ENCODE measurements around the gene POLDIP3. TPM values are rescaled to one million over a fixed set of nuclear protein-coding genes. Genes with fewer than 3 reads are reported as not detected.
A peak's percentile ranks its signal among the peaks of the same experiment; 100 is the strongest.

Gene POLDIP3
- total and polyA plus RNA-seq, 2 donors (not counting 3 experiments of a cell fraction or from before 2014, with no cell fraction given), result 29.3 to 60.4 TPM

DNA sequence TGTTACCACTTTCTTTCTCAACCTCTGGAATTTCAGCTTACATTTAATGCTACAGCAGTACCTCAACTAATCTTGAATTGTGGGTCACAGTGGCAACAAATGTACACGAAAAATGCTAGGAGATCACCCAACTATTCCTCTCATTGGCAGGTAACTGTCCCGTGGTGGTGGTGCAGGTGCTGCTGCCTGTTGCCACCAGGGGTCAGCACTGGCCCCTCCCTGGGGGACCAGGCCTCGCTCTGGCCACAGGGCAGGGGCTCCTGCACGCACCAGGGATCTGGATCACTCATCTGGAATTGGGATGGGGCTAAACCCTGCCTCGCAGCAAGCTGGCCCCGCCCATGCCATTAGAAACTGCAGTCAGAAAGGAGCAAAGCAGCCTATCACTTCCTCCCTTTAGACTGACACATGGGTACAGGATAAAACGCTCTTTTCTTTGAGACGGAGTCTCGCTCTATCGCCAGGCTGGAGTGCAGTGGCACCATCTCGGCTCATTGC, 6.9 kb upstream of the POLDIP3 start:
- CTCF ChIA-PET, result interaction anchor here (0.7 to 4.2 kb wide), 19 partner anchors 10 to 607 kb away, joined by 3 to 40 read pairs (median 4); partner anchors contain the start of gene CYB5R3
- Histone ChIP-seq H2AFZ (ENCODE audit: low read depth, low read length) (no peak overlapping the region), H3K9me3 (replicated peaks; ENCODE audit: control insufficient read depth, insufficient read depth, low read length) (no peaks in the 10 kb centered on the region), H3K9ac (replicated peaks; ENCODE audit: extremely low read depth, insufficient read depth, low read length) (no peak overlapping the region), H3K27me3 (ENCODE audit: control insufficient read depth in 2 of 2, insufficient read depth in 2 of 2, low read length in 2 of 2) (no peaks in the 10 kb centered on the region), H4K20me1 (replicated peaks; ENCODE audit: control insufficient read depth, extremely low read depth, insufficient read depth, low read length) (no peaks in the 10 kb centered on the region), H3K79me2 (ENCODE audit: control insufficient read depth, insufficient read depth, low read length) (no peaks in the 10 kb centered on the region), H3K4me3 (replicated peaks in 1 of 3; ENCODE audit: insufficient read depth in 1 of 3, low read depth in 1 of 3, low read length in 3 of 3) (no peak overlapping the region), H3K4me2 (ENCODE audit: insufficient read depth, low read length) (no peak overlapping the region), H3K9me1 (replicated peaks; ENCODE audit: control insufficient read depth, extremely low read depth, insufficient read depth, low read length) (no peaks in the 10 kb centered on the region), H3K27ac (ENCODE audit: insufficient read depth, low read depth, low read length) (no peak overlapping the region), H3K4me1 (ENCODE audit: control insufficient read depth, extremely low read depth, insufficient read depth, low read length) (no peaks in the 10 kb centered on the region), H3K36me3 (ENCODE audit: control insufficient read depth in 2 of 2, extremely low read depth in 1 of 2, insufficient read depth in 2 of 2, low read length in 2 of 2) (peaks cover 6 to 19% of the 10 kb centered on the region in 2 experiments)
- no TSS peak for BruUV-seq (replicated peaks)
- DNase-seq (ENCODE audit: low read depth, low spot score) (peak; percentile 51), FAIRE-seq (peak; percentile 74)
- no peak for TF ChIP-seq POLR2AphosphoS5 (IDR thresholded peaks at IDR 0.05; ENCODE audit: insufficient read depth, low read depth, low read length)
- TF ChIP-seq CTCF (IDR thresholded peaks at IDR 0.05; ENCODE audit: extremely low read depth in 1 of 2, insufficient read depth in 1 of 2, low read depth in 1 of 2, low read length in 2 of 2), result peak; percentile 92 to 94
- no peak for TF ChIP-seq GATA2 (IDR thresholded peaks at IDR 0.05; ENCODE audit: insufficient read depth, insufficient read length, low read depth, low read length)
- POLR2A ChIA-PET, result no interaction called here
- dilution Hi-C loops (cut with MboI; ENCODE audit: extremely low pct_ligation_motif_present, low sequenced_read_pairs) (no loop called here), intact Hi-C loops (cut with micrococcal nuclease) (loop anchor here (1.0 kb wide), 4 partner anchors 28 to 469 kb away; partner anchors contain the start of gene CYB5R3)

GRCh38 chr22:42620084-42620483, 5.4 kb upstream of the POLDIP3 start:
- Histone ChIP-seq H3K4me3 (replicated peaks in 1 of 3; ENCODE audit: insufficient read depth in 1 of 3, low read depth in 1 of 3, low read length in 3 of 3) (no peak overlapping the region), H3K4me1 (ENCODE audit: control insufficient read depth, extremely low read depth, insufficient read depth, low read length) (peaks cover 4% of the 10 kb centered on the region), H2AFZ (ENCODE audit: low read depth, low read length) (no peak overlapping the region), H3K9me1 (replicated peaks; ENCODE audit: control insufficient read depth, extremely low read depth, insufficient read depth, low read length) (no peaks in the 10 kb centered on the region), H3K36me3 (ENCODE audit: control insufficient read depth in 2 of 2, extremely low read depth in 1 of 2, insufficient read depth in 2 of 2, low read length in 2 of 2) (peaks cover 2 to 13% of the 10 kb centered on the region in 2 experiments), H3K27ac (ENCODE audit: insufficient read depth, low read depth, low read length) (no peak overlapping the region), H3K9me3 (replicated peaks; ENCODE audit: control insufficient read depth, insufficient read depth, low read length) (no peaks in the 10 kb centered on the region), H3K9ac (replicated peaks; ENCODE audit: extremely low read depth, insufficient read depth, low read length) (no peak overlapping the region), H4K20me1 (replicated peaks; ENCODE audit: control insufficient read depth, extremely low read depth, insufficient read depth, low read length) (no peaks in the 10 kb centered on the region), H3K27me3 (ENCODE audit: control insufficient read depth in 2 of 2, insufficient read depth in 2 of 2, low read length in 2 of 2) (no peaks in the 10 kb centered on the region), H3K79me2 (ENCODE audit: control insufficient read depth, insufficient read depth, low read length) (no peaks in the 10 kb centered on the region), H3K4me2 (ENCODE audit: insufficient read depth, low read length) (no peak overlapping the region)
- ChIA-PET CTCF (interaction anchor here (1.7 to 4.2 kb wide), 4 partner anchors 12 to 470 kb away, joined by 4 to 40 read pairs (median 16); partner anchors contain the start of gene CYB5R3), POLR2A (no interaction called here)
- no peak for FAIRE-seq
- TF ChIP-seq, protein P1, sequence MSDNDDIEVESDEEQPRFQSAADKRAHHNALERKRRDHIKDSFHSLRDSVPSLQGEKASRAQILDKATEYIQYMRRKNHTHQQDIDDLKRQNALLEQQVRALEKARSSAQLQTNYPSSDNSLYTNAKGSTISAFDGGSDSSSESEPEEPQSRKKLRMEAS (IDR thresholded peaks at IDR 0.05; ENCODE audit: insufficient read depth, insufficient read length), result no peak
- no peak for TF ChIP-seq POLR2AphosphoS5 (IDR thresholded peaks at IDR 0.05; ENCODE audit: insufficient read depth, low read depth, low read length)
- TF ChIP-seq POLR2A (IDR thresholded peaks at IDR 0.05; ENCODE audit: low read depth, low read length), result no peak
- no peak for TF ChIP-seq EZH2 (IDR thresholded peaks at IDR 0.05; ENCODE audit: borderline replicate concordance, low read depth, low read length, severe bottlenecking)
- no peak for TF ChIP-seq JUN (IDR thresholded peaks at IDR 0.05; ENCODE audit: borderline replicate concordance, insufficient read depth, insufficient read length, low read depth)
- no peak for TF ChIP-seq MYC (IDR thresholded peaks at IDR 0.05; ENCODE audit: low read depth, low read length)
- TF ChIP-seq CTCF (IDR thresholded peaks at IDR 0.05; ENCODE audit: extremely low read depth in 1 of 2, insufficient read depth in 1 of 2, low read depth in 1 of 2, low read length in 2 of 2), result no peak
- TF ChIP-seq FOS (IDR thresholded peaks at IDR 0.05; ENCODE audit: borderline replicate concordance, insufficient read depth, low read length), result no peak
- no peak for TF ChIP-seq GATA2 (IDR thresholded peaks at IDR 0.05; ENCODE audit: insufficient read depth, insufficient read length, low read depth, low read length)
- DNase-seq (ENCODE audit: low read depth, low spot score), result no peak
- intact Hi-C loops (cut with micrococcal nuclease) (no loop called here), dilution Hi-C loops (cut with MboI; ENCODE audit: extremely low pct_ligation_motif_present, low sequenced_read_pairs) (no loop called here)
- BruUV-seq (replicated peaks), result no TSS peak
